DLD1 (cell line): ENCODE results near the gene KRTAP6-1.

Experiments used
- in situ Hi-C: cut with HindIII; loops from 2 replicates; pipeline ENCODE4 v1.10.0; 2017; ENCODE audit warnings: low sequenced_read_pairs

Gene KRTAP6-1

GRCh38 chr21:30579346-30579745, 34.4 kb downstream of the KRTAP6-1 start:
- in situ Hi-C loops = no loop called here

- in situ Hi-C loops = no loop called here
Measured at GRCh38 chr21:30577766-30578165, 36.0 kb downstream of the KRTAP6-1 start.

DNA sequence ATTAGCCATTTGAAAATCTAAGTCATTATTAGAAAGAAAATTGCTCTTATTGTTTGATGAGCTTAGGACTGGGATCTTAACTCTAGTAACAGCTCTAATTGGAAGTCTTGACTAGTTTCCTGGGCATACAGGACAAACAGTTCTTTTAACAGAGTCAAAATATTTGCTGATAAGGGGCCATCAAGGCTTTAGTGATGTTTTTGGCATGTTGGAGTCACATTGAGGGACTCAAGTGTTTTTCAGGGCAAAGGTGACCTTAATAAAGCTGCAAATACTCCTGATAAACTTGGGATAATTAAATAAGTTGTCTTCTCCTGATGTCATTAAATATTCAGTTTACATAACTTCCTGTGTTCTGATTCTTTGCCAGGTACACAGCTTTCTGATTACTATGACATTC, 46.1 kb downstream of the KRTAP6-1 start:
- in situ Hi-C loops = no loop called here

- in situ Hi-C loops = no loop called here
Measured at GRCh38 chr21:30563630-30564029, 50.1 kb downstream of the KRTAP6-1 start.
